Endothelial cell of umbilical vein (primary cell): ENCODE measurements around the gene METTL27.

Source experiments
- EZH2 ChIP-seq: IDR thresholded peaks from 2 replicates; pipeline ENCODE4 v1.6.1; 2012; ENCODE audit warnings: borderline replicate concordance, low read depth, mild to moderate bottlenecking, moderate library complexity, low read length, inconsistent platforms; ENCODE audit not compliant: severe bottlenecking
- GATA2 ChIP-seq: IDR thresholded peaks from 2 replicates; pipeline ENCODE4 v1.7.0; 2011; ENCODE audit warnings: low read depth, mild to moderate bottlenecking, moderate library complexity, mixed read lengths, low read length; ENCODE audit not compliant: insufficient read length, insufficient read depth
- JUN ChIP-seq: IDR thresholded peaks from 2 replicates; pipeline ENCODE4 v1.6.1; 2011; ENCODE audit warnings: borderline replicate concordance, low read depth; ENCODE audit not compliant: insufficient read length, insufficient read depth
- POLR2AphosphoS5 ChIP-seq: IDR thresholded peaks from 2 replicates; pipeline ENCODE4 v1.6.1; 2012; ENCODE audit warnings: low read depth, mild to moderate bottlenecking, control low read depth, low read length, moderate library complexity; ENCODE audit not compliant: insufficient read depth
- TF ChIP-seq, protein P1 (sequence below), 2 donors: IDR thresholded peaks; 1 replicate in 1 of 2; 2 replicates in 1 of 2; pipeline ENCODE4 v1.5.1; 2011; ENCODE audit warnings: low read length in 2 of 2, mild to moderate bottlenecking in 2 of 2, moderate library complexity in 2 of 2, control low read depth in 1 of 2, inconsistent platforms in 1 of 2, low read depth in 1 of 2; ENCODE audit not compliant: insufficient read depth in 1 of 2; ENCODE audit errors: extremely low read depth in 1 of 2

DNA sequence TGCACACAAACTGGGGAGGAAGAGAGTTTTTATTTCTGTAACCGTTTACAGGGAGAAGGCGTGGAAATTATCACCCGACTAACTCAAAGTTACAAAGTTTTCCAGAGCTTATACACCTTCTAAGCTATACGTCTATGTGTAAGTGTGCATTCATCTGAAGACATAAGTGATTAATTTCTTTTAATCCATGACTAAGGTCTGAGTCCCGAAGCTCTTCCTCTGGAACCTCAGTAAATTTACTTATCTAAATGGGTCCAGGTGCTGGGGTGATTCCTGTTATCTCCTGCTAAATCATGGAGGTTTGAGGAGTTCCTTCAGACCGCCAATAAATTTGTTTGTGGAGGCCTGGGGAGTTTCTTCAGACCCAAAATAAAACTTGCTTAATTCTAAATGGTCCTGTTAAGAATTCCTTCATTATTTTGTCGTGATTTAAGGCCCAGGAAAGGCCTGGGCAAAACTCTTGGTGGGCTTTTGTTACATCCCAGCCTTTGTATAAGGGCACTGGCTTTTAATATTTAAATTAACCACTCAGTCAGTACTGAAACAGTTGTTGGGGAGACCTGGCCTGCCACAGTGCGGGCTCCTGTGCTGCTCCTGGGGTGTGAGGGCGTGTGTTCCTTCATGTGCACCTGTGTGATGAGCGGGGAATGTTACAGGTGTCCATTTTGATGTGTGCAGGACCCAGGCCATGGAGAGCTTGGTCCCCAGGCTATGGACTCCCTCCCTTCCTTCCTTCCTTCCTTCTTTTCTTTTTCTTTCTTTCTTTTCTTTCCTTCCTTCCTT lies 5.8 kb upstream of the METTL27 start:
- TF ChIP-seq, protein P1, sequence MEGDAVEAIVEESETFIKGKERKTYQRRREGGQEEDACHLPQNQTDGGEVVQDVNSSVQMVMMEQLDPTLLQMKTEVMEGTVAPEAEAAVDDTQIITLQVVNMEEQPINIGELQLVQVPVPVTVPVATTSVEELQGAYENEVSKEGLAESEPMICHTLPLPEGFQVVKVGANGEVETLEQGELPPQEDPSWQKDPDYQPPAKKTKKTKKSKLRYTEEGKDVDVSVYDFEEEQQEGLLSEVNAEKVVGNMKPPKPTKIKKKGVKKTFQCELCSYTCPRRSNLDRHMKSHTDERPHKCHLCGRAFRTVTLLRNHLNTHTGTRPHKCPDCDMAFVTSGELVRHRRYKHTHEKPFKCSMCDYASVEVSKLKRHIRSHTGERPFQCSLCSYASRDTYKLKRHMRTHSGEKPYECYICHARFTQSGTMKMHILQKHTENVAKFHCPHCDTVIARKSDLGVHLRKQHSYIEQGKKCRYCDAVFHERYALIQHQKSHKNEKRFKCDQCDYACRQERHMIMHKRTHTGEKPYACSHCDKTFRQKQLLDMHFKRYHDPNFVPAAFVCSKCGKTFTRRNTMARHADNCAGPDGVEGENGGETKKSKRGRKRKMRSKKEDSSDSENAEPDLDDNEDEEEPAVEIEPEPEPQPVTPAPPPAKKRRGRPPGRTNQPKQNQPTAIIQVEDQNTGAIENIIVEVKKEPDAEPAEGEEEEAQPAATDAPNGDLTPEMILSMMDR (IDR thresholded peaks at IDR 0.05; ENCODE audit: extremely low read depth in 1 of 2, insufficient read depth in 1 of 2, low read depth in 1 of 2, low read length in 2 of 2) = no peak
- TF ChIP-seq EZH2 = no peak
- TF ChIP-seq POLR2AphosphoS5 = no peak
- no peak for TF ChIP-seq GATA2
- TF ChIP-seq JUN = no peak
